ENCODE data around the gene MAP3K2. TPM values are rescaled to one million over a fixed set of nuclear protein-coding genes. Genes with fewer than 3 reads are reported as not detected.

MAP3K2 gene
- total RNA-seq, 6 experiments from 2014 or later: 38.5 to 44.2 (median 40.1) TPM

GRCh38 chr2:127379712-127380355 is 7.9 kb downstream of the MAP3K2 start:
- Mint-ChIP-seq H3K9me3 (no peaks in the 10 kb centered on the region), H3K27me3 (ENCODE audit: insufficient read depth) (no peaks in the 10 kb centered on the region), H3K27ac (no peak overlapping the region), H3K36me3 (ENCODE audit: low read depth) (peaks cover 6% of the 10 kb centered on the region), H3K4me1 (ENCODE audit: low read depth) (peaks cover 55% of the 10 kb centered on the region), H3K4me3 (no peak overlapping the region)
- TF ChIP-seq, protein P1, sequence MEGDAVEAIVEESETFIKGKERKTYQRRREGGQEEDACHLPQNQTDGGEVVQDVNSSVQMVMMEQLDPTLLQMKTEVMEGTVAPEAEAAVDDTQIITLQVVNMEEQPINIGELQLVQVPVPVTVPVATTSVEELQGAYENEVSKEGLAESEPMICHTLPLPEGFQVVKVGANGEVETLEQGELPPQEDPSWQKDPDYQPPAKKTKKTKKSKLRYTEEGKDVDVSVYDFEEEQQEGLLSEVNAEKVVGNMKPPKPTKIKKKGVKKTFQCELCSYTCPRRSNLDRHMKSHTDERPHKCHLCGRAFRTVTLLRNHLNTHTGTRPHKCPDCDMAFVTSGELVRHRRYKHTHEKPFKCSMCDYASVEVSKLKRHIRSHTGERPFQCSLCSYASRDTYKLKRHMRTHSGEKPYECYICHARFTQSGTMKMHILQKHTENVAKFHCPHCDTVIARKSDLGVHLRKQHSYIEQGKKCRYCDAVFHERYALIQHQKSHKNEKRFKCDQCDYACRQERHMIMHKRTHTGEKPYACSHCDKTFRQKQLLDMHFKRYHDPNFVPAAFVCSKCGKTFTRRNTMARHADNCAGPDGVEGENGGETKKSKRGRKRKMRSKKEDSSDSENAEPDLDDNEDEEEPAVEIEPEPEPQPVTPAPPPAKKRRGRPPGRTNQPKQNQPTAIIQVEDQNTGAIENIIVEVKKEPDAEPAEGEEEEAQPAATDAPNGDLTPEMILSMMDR (IDR thresholded peaks at IDR 0.05): no peak
- no peak for DNase-seq

DNA sequence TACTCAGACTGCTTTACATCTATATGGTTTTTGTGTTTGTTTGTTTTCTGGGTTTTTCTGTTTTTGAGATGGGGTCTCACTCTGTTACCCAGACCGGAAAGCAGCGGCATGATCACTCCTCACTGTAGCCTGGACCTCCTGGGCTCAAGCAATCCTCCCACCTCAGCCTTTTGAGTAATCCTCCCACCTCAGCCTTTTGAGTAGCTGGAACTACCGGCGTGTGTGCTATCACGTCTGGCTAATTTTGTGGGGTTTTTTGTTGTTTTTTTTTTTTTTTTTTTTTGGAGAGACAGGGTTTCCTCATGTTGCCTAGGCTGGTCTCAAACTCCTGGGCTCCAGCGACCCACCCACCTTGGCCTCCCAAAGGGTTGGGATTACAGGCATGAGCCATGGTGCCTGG is 9.1 kb downstream of the MAP3K2 start:
- H3K9me3 Mint-ChIP-seq: peaks cover 5% of the 10 kb centered on the region; the same call in 1 of the 2 replicates
- no peak overlapping the region for H3K27ac Mint-ChIP-seq
- no peak overlapping the region for H3K4me3 Mint-ChIP-seq
- H3K4me1 Mint-ChIP-seq (ENCODE audit: low read depth): peaks cover 46% of the 10 kb centered on the region
- TF ChIP-seq, protein P1 (IDR thresholded peaks at IDR 0.05): no peak
- no peak for DNase-seq
- H3K27me3 Mint-ChIP-seq (ENCODE audit: insufficient read depth): no peaks in the 10 kb centered on the region
- H3K36me3 Mint-ChIP-seq (ENCODE audit: low read depth): peaks cover 15% of the 10 kb centered on the region

DNA sequence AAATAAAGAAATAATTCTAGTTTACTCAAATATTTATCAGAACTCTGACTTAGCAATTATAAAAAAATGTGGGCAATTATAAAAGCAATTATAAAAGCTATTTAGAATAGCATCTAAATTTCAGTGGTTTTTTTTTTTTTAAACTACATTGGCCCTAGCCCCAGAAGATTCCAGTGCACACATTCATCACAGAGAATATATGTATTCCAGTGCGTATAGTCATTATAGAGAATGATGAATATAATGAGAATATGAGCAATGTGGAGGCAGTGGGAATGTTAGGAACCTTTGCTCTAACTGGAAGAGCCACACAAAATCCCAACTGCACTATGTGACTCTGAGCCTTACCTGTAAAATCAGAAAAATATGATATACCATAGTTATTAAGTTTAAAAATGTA is 10.5 kb downstream of the MAP3K2 start:
- DNase-seq: no peak
- H3K36me3 Mint-ChIP-seq (ENCODE audit: low read depth): peaks cover 25% of the 10 kb centered on the region
- TF ChIP-seq, protein P1 (IDR thresholded peaks at IDR 0.05): no peak
- H3K4me1 Mint-ChIP-seq (ENCODE audit: low read depth): peaks cover 37% of the 10 kb centered on the region
- H3K27me3 Mint-ChIP-seq (ENCODE audit: insufficient read depth): no peaks in the 10 kb centered on the region
- no peak overlapping the region for H3K27ac Mint-ChIP-seq
- peaks cover 11% of the 10 kb centered on the region; the same call in 1 of the 2 replicates for H3K9me3 Mint-ChIP-seq
- H3K4me3 Mint-ChIP-seq: no peak overlapping the region

DNA sequence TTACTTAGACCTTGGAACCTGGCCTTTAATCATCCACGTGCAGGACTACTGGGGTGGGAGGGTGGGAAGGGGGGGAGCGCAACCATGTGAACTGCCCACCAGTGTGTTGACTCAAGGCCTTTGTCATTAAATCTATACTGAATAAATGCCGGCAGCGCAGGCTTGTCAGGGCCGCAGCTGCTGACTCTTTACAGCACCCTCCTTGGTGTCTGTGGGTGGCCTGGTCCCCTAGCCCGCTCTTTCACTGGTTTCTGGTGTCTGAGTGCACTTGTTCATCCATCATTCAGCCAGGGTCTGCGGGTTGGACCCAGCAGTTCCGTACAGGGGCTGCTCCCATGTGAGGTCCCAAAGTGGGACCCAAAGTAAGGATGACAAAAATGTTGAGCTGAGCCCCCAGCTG is 11.5 kb downstream of the MAP3K2 start:
- H3K27ac Mint-ChIP-seq: no peak overlapping the region
- H3K36me3 Mint-ChIP-seq (ENCODE audit: low read depth): peaks cover 31% of the 10 kb centered on the region

DNA sequence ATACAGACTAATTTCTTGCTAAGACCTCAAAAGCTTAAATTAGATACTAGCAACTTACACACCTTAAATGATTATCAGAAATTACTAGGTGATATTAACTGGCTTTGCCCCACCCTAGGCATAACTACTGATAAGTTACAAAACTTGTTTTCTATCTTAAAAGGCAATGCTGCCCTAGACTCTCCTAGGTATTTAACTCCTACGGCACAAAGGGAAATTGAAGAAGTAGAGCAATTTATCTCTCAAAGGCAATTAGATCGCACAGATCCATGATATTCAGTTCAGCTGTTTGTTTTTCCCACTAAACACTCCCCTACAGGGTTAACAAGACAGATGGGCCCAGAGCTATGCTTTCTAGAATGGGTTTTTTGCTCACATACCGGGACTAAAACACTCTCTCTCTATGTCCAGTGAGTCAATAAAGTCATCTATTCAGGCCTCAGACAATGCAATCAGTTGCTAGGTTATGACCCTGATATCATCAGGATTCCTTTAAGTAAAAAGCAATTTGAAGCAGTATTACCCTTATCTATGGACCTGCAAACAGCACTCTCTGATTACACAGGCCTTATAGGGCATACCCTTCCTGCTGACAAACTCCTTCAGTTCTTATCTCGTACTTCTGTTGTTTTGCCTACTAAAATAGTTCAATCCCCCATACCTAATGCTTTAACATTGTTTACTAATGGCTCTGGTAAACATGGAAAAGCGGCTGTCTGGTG is 14.3 kb downstream of the MAP3K2 start:
- peaks cover 11% of the 10 kb centered on the region; the same call in 1 of the 2 replicates for H3K9me3 Mint-ChIP-seq
- no peak overlapping the region for H3K27ac Mint-ChIP-seq
- peaks cover 14% of the 10 kb centered on the region for H3K4me1 Mint-ChIP-seq (ENCODE audit: low read depth)
- H3K4me3 Mint-ChIP-seq: no peak overlapping the region
- H3K36me3 Mint-ChIP-seq (ENCODE audit: low read depth): peaks cover 31% of the 10 kb centered on the region
- H3K27me3 Mint-ChIP-seq (ENCODE audit: insufficient read depth): no peaks in the 10 kb centered on the region
- no peak for DNase-seq
- TF ChIP-seq, protein P1 (IDR thresholded peaks at IDR 0.05): no peak

More for the DNA sequence above, 11.5 kb downstream of the MAP3K2 start:
- Mint-ChIP-seq H3K4me1 (ENCODE audit: low read depth) (peaks cover 28% of the 10 kb centered on the region), H3K4me3 (no peak overlapping the region), H3K9me3 (peaks cover 11% of the 10 kb centered on the region; the same call in 1 of the 2 replicates), H3K27me3 (ENCODE audit: insufficient read depth) (no peaks in the 10 kb centered on the region)
- no peak for DNase-seq
- TF ChIP-seq, protein P1 (IDR thresholded peaks at IDR 0.05): no peak
